A549 (cell line): Measurements from ENCODE around the gene TCTN2. TPM values are rescaled to one million over a fixed set of nuclear protein-coding genes. Genes with fewer than 3 reads are reported as not detected.

Experiments used
- ATAC-seq, 2 experiments: fragments of 200-7000 bp in 1 of 2; fragments of >200 bp in 1 of 2; cut with Nextera tagmentation in 1 of 2; cut with Tn5 transposase in 1 of 2; 3 replicates each; pipeline versions ENCODE4 v1.8.0 to v1.9.1; 2018 to 2020; ENCODE audit warnings: mild to moderate bottlenecking in 1 of 2, moderate library complexity in 1 of 2
- CTCF ChIA-PET: fragments of 300-600 bp; sonication (Branson Sonifier 250); formaldehyde crosslinking; extraction: SDS; loops from one replicate; lab custom pipeline; 2021; ENCODE audit warnings: antibody characterized with exemption, inconsistent platforms; lab: Yijun Ruan, JAX
- POLR2A ChIA-PET: fragments of 350-600 bp; formaldehyde crosslinking; extraction: SDS; loops from one replicate; lab custom pipeline; 2021; ENCODE audit warnings: antibody characterized with exemption, inconsistent platforms; lab: Yijun Ruan, JAX
- DNase-seq, 2 experiments: peaks; one replicate each; pipeline versions ENCODE4 v3.0.0 to v3.0.0-alpha.2; 2011 to 2016; ENCODE audit warnings: low read depth in 1 of 2, low spot score in 1 of 2
- FAIRE-seq: peaks from 2 replicates; lab custom pipeline; 2011; peaks lifted over from hg19 to GRCh38; lab: Jason Lieb, UNC
- H3K27ac ChIP-seq, 2 experiments: fragments of >200 bp; sonication (Bioruptor Twin); formaldehyde crosslinking; 3 replicates each; pipeline ENCODE4 v1.5.1; 2016 to 2017
- H3K4me1 ChIP-seq: fragments of >200 bp; sonication (Bioruptor Twin); formaldehyde crosslinking; 3 replicates; pipeline ENCODE4 v1.6.1; 2016
- H3K4me2 ChIP-seq: fragments of >200 bp; sonication (Bioruptor Twin); formaldehyde crosslinking; 3 replicates; pipeline ENCODE4 v1.6.1; 2016
- H3K4me3 ChIP-seq: fragments of >200 bp; sonication (Bioruptor Twin); formaldehyde crosslinking; 3 replicates; pipeline ENCODE4 v1.5.1; 2016
- H3K9me3 ChIP-seq: fragments of >200 bp; sonication (Bioruptor Twin); formaldehyde crosslinking; 3 replicates; pipeline ENCODE4 v1.6.1; 2016
- CEBPB ChIP-seq, 2 experiments: fragments of >200 bp in 1 of 2; sonication (Bioruptor Twin) in 1 of 2; formaldehyde crosslinking in 1 of 2; IDR thresholded peaks; 2 replicates each; pipeline ENCODE4 v1.6.1; 2012 to 2016
- E2F6 ChIP-seq: IDR thresholded peaks from 2 replicates; pipeline ENCODE4 v1.6.1; 2012; ENCODE audit warnings: low read depth, borderline replicate concordance
- EHF ChIP-seq: fragments of 250-450 bp; sonication (Bioruptor Pico); IDR thresholded peaks from 2 replicates; pipeline ENCODE4 v1.5.0; 2020; ENCODE audit warnings: mild to moderate bottlenecking
- FOSB ChIP-seq: fragments of 250-450 bp; sonication (Bioruptor Pico); IDR thresholded peaks from 2 replicates; pipeline ENCODE4 v1.5.0; 2020; ENCODE audit warnings: mild to moderate bottlenecking, moderate library complexity
- GATA3 ChIP-seq: IDR thresholded peaks from 2 replicates; pipeline ENCODE4 v1.6.1; 2012; ENCODE audit warnings: borderline replicate concordance
- HDAC2 ChIP-seq: fragments of 200-600 bp; sonication (generic); IDR thresholded peaks from 2 replicates; pipeline ENCODE4 v1.6.1; 2016
- HES2 ChIP-seq: fragments of >200 bp; sonication (Bioruptor Twin); formaldehyde crosslinking; IDR thresholded peaks from 2 replicates; pipeline ENCODE4 v1.6.1; 2016
- HEYL ChIP-seq: fragments of 250-450 bp; sonication (Bioruptor Pico); IDR thresholded peaks from 2 replicates; pipeline ENCODE4 v1.8.0; 2021; ENCODE audit warnings: mild to moderate bottlenecking, moderate library complexity
- HMGXB4 ChIP-seq: fragments of 250-450 bp; sonication (Bioruptor Pico); IDR thresholded peaks from 2 replicates; pipeline ENCODE4 v1.5.0; 2021; ENCODE audit warnings: mild to moderate bottlenecking, moderate library complexity, borderline replicate concordance
- JUN ChIP-seq, 2 experiments: fragments of >200 bp; sonication (Bioruptor Twin); formaldehyde crosslinking; IDR thresholded peaks; 2 replicates in 1 of 2; 3 replicates in 1 of 2; pipeline ENCODE4 v1.6.1; 2016 to 2017
- JUNB ChIP-seq: fragments of >200 bp; sonication (Bioruptor Twin); formaldehyde crosslinking; IDR thresholded peaks from 2 replicates; pipeline ENCODE4 v1.6.1; 2016
- KDM5A ChIP-seq: fragments of 200-600 bp; sonication (generic); IDR thresholded peaks from 2 replicates; pipeline ENCODE4 v1.6.1; 2016; ENCODE audit warnings: antibody characterized with exemption, mild to moderate bottlenecking
- NPAS2 ChIP-seq: fragments of 250-450 bp; sonication (Bioruptor Pico); IDR thresholded peaks from 2 replicates; pipeline ENCODE4 v1.8.0; 2022; ENCODE audit warnings: mild to moderate bottlenecking, moderate library complexity, borderline replicate concordance
- PHF8 ChIP-seq: fragments of 200-600 bp; sonication (generic); IDR thresholded peaks from 2 replicates; pipeline ENCODE4 v1.6.1; 2016; ENCODE audit warnings: low read depth, mild to moderate bottlenecking, antibody characterized with exemption, moderate library complexity, borderline replicate concordance
- POLR2AphosphoS2 ChIP-seq: conservative IDR thresholded peaks from 2 replicates; pipeline ENCODE4 v1.6.1; 2012; ENCODE audit warnings: low read length, improper control_type of control experiment, inconsistent platforms
- RARB ChIP-seq: fragments of 250-450 bp; sonication (Bioruptor Pico); IDR thresholded peaks from 2 replicates; pipeline ENCODE4 v1.8.0; 2021; ENCODE audit warnings: mild to moderate bottlenecking, moderate library complexity
- REST ChIP-seq: fragments of 200-600 bp; sonication (generic); IDR thresholded peaks from 2 replicates; pipeline ENCODE4 v1.6.1; 2016; ENCODE audit warnings: antibody characterized with exemption, mild to moderate bottlenecking, moderate library complexity
- RFX5 ChIP-seq: fragments of 450-650 bp; IDR thresholded peaks from 2 replicates; pipeline ENCODE4 v1.7.1; 2014; ENCODE audit warnings: antibody characterized with exemption, mild to moderate bottlenecking, moderate library complexity
- TFCP2L1 ChIP-seq: fragments of 250-450 bp; sonication (Bioruptor Pico); IDR thresholded peaks from 2 replicates; pipeline ENCODE4 v1.5.0; 2021; ENCODE audit warnings: mild to moderate bottlenecking
- USF2 ChIP-seq: fragments of 450-650 bp; IDR thresholded peaks from 2 replicates; pipeline ENCODE4 v1.6.1; 2014; ENCODE audit warnings: antibody characterized with exemption
- WGBS: methylation state at CpG from one replicate; pipeline ENCODE4 v1.1.6; 2017; ENCODE audit errors: missing lambda C conversion rate; 5-methylcytosine and 5-hydroxymethylcytosine counted together
- polyA plus RNA-seq, 4 experiments: library from polyadenylated mRNA; depleted of rRNA in 3 of 4; stranded (reverse); fragments of >200 nt; fragmentation: RNase III in 1 of 4; extraction: RNeasy Plus Mini Kit Qiagen cat#74134 plus additional on column Dnase treatment in 1 of 4; gene quantifications; 2 replicates in 3 of 4; 3 replicates in 1 of 4; pipeline ENCODE4 v1.2.3, GENCODE V29; 2011 to 2017

Gene TCTN2
- polyA plus RNA-seq, 2 of the 4 experiments (the other 2 are of a cell fraction) = 8.6 to 14.3 TPM

- FAIRE-seq = no peak
- CTCF ChIA-PET = no interaction called here
These were observed 4.5 kb downstream of the TCTN2 start for GRCh38 chr12:123675436-123675835.

GRCh38 chr12:123676616-123677320 is 5.9 kb downstream of the TCTN2 start:
- no peak overlapping the region for H3K27ac ChIP-seq
- H3K9me3 ChIP-seq = no peaks in the 10 kb centered on the region
- ATAC-seq (no peak), DNase-seq (no peak), FAIRE-seq (no peak)
- H3K4me2 ChIP-seq = no peak overlapping the region
- H3K4me1 ChIP-seq = peaks cover 4% of the 10 kb centered on the region; the same call in 1 of the 3 replicates
- 84% methylated on average over 9 of the region's 9 CpGs for WGBS
- TF ChIP-seq HDAC2 (no peak), HES2 (no peak)
- TF ChIP-seq, all 56 proteins: peak for 0
- ChIA-PET POLR2A (no interaction called here), CTCF (no interaction called here)
- no peak overlapping the region for H3K4me3 ChIP-seq

More at GRCh38 chr12:123675436-123675835, 4.5 kb downstream of the TCTN2 start:
- Histone ChIP-seq H3K9me3 (no peaks in the 10 kb centered on the region), H3K4me2 (no peak overlapping the region), H3K27ac (no peak overlapping the region), H3K4me1 (peaks cover 9% of the 10 kb centered on the region; the same call in 1 of the 3 replicates), H3K4me3 (no peak overlapping the region)
- ATAC-seq = no peak
- no peak for DNase-seq
- 100% methylated on average over 1 of the region's 1 CpG for WGBS
- POLR2A ChIA-PET = no interaction called here
- TF ChIP-seq GATA3 (no peak), HEYL (no peak), KDM5A (no peak), FOSB (CRISPR knock-in tag) (no peak), JUNB (no peak), EHF (no peak), CEBPB (IDR thresholded peaks at IDR 0.05) (no peak), POLR2AphosphoS2 (no peak), JUN (IDR thresholded peaks at IDR 0.05) (no peak), TFCP2L1 (no peak)

- CTCF ChIA-PET = interaction anchor here (0.6 to 0.8 kb wide), 4 partner anchors 20 to 1955 kb away, joined by 3 to 5 read pairs (median 3); no protein-coding TSS in a partner anchor
- 96% methylated on average over 10 of the region's 10 CpGs for WGBS
- no peak overlapping the region for H3K4me2 ChIP-seq
- ATAC-seq (no peak), FAIRE-seq (no peak), DNase-seq (no peak)
- H3K4me3 ChIP-seq = no peak overlapping the region
- H3K9me3 ChIP-seq = no peaks in the 10 kb centered on the region
- no peaks in the 10 kb centered on the region for H3K4me1 ChIP-seq
- no peak for TF ChIP-seq USF2
- no peak for TF ChIP-seq PHF8
- TF ChIP-seq HMGXB4 (CRISPR knock-in tag) = no peak
- no peak for TF ChIP-seq RFX5
- TF ChIP-seq REST = no peak
- no peak for TF ChIP-seq NPAS2 (CRISPR knock-in tag)
- no peak for TF ChIP-seq E2F6
- TF ChIP-seq GATA3 = no peak
- no peak for TF ChIP-seq RARB (CRISPR knock-in tag)
- H3K27ac ChIP-seq = no peak overlapping the region
- POLR2A ChIA-PET = no interaction called here
These were observed 8.1 kb downstream of the TCTN2 start for GRCh38 chr12:123678981-123679380.
